GM12878 (cell line): ENCODE data around the gene CADPS. TPM values are rescaled to one million over a fixed set of nuclear protein-coding genes. Genes with fewer than 3 reads are reported as not detected.

ENCODE experiments used
- ATAC-seq: fragments of 200-7000 bp; cut with Tn5 transposase; 3 replicates; pipeline ENCODE4 v1.9.1; 2020; ENCODE audit warnings: mild to moderate bottlenecking, moderate library complexity
- BruUV-seq: library from RNA; stranded (reverse); fragments of 400-500 nt; replicated peaks from 2 replicates; lab custom pipeline; 2021; lab: Mats Ljungman, UMichigan
- CTCF ChIA-PET: fragments of 300-600 bp; sonication (Branson Sonifier 250); formaldehyde crosslinking; extraction: SDS; loops from one replicate; lab custom pipeline; 2021; ENCODE audit warnings: inconsistent platforms; lab: Yijun Ruan, JAX
- POLR2A ChIA-PET: fragments of 350-600 bp; formaldehyde crosslinking; extraction: SDS; loops from one replicate; lab custom pipeline; 2021; ENCODE audit warnings: inconsistent platforms; lab: Charles Lee
- RAD21 ChIA-PET: fragments of 300-600 bp; sonication (Branson Sonifier 250); formaldehyde crosslinking; loops from one replicate; lab custom pipeline; 2023; ENCODE audit warnings: antibody characterized with exemption; ENCODE audit not compliant: unreplicated experiment; lab: Charles Lee
- SMC1A ChIA-PET: fragments of 300-600 bp; sonication (Branson Sonifier 250); formaldehyde crosslinking; loops from one replicate; lab custom pipeline; 2023; ENCODE audit not compliant: unreplicated experiment, uncharacterized antibody; lab: Charles Lee
- DNase-seq: peaks from one replicate; pipeline ENCODE4 v3.0.0-alpha.2; 2011; ENCODE audit warnings: low read depth, low spot score
- FAIRE-seq: peaks from 3 replicates; lab custom pipeline; 2011; peaks lifted over from hg19 to GRCh38; lab: Jason Lieb, UNC
- H2AFZ ChIP-seq: 2 replicates; pipeline ENCODE4 v1.6.0; 2011; ENCODE audit warnings: low read depth, low read length, control low read depth; ENCODE audit not compliant: control insufficient read depth
- H3K27ac ChIP-seq: 2 replicates; pipeline ENCODE4 v1.5.1; 2011; ENCODE audit warnings: control low read depth; ENCODE audit not compliant: control insufficient read depth, insufficient read depth
- H3K27me3 ChIP-seq, 2 experiments: replicated peaks in 1 of 2; 2 replicates each; pipeline versions ENCODE4 v1.6.0 to v1.6.1; 2011; ENCODE audit warnings: low read length in 1 of 2; ENCODE audit not compliant: control insufficient read depth in 2 of 2, insufficient read depth in 2 of 2
- H3K36me3 ChIP-seq, 2 experiments: 2 replicates each; pipeline ENCODE4 v1.5.1; 2011; ENCODE audit warnings: low read length in 1 of 2; ENCODE audit not compliant: control insufficient read depth in 2 of 2, insufficient read depth in 2 of 2
- H3K4me1 ChIP-seq: 2 replicates; pipeline ENCODE4 v1.6.1; 2011; ENCODE audit warnings: mild to moderate bottlenecking, low read length, moderate library complexity, mixed read lengths; ENCODE audit not compliant: control insufficient read depth, insufficient read depth
- H3K4me2 ChIP-seq: 2 replicates; pipeline ENCODE4 v1.6.0; 2011; ENCODE audit warnings: control low read depth; ENCODE audit not compliant: control insufficient read depth, insufficient read depth
- H3K4me3 ChIP-seq: fragments of 200-600 bp; sonication (generic); 2 replicates; pipeline ENCODE4 v1.5.1; 2016
- H3K79me2 ChIP-seq: 2 replicates; pipeline ENCODE4 v1.6.0; 2011; ENCODE audit warnings: low read length; ENCODE audit not compliant: control insufficient read depth, insufficient read depth
- H3K9ac ChIP-seq: 2 replicates; pipeline ENCODE4 v1.8.0; 2011; ENCODE audit warnings: low read length, control low read depth, mixed read lengths; ENCODE audit not compliant: control insufficient read depth, insufficient read depth
- H3K9me3 ChIP-seq: replicated peaks from 3 replicates; pipeline ENCODE4 v1.5.1; 2011; ENCODE audit warnings: mild to moderate bottlenecking, low read length; ENCODE audit not compliant: control insufficient read depth, insufficient read depth
- H4K20me1 ChIP-seq: 2 replicates; pipeline ENCODE4 v1.6.0; 2011; ENCODE audit not compliant: control insufficient read depth, insufficient read depth
- BHLHE40 ChIP-seq, 2 experiments: fragments of 450-650 bp in 1 of 2; IDR thresholded peaks; 2 replicates each; pipeline ENCODE4 v1.6.1; 2011 to 2017; ENCODE audit warnings: low read depth in 2 of 2, borderline replicate concordance in 1 of 2, improper control_type of control experiment in 1 of 2, low read length in 1 of 2, mild to moderate bottlenecking in 1 of 2
- CBFB ChIP-seq: IDR thresholded peaks from 2 replicates; pipeline ENCODE4 v1.6.1; 2016; ENCODE audit warnings: antibody characterized with exemption, low read depth
- HDAC2 ChIP-seq: fragments of 200-600 bp; sonication (generic); IDR thresholded peaks from 2 replicates; pipeline ENCODE4 v1.6.1; 2017
- MXI1 ChIP-seq: fragments of 150-350 bp; IDR thresholded peaks from 2 replicates; pipeline ENCODE4 v1.6.1; 2011; ENCODE audit warnings: low read depth, mild to moderate bottlenecking, inconsistent platforms, low read length, improper control_type of control experiment
- NBN ChIP-seq: fragments of 450-650 bp; IDR thresholded peaks from 2 replicates; pipeline ENCODE4 v1.6.1; 2016
- RB1 ChIP-seq: fragments of 450-650 bp; formaldehyde crosslinking; IDR thresholded peaks from 2 replicates; pipeline ENCODE4 v1.6.1; 2017; ENCODE audit warnings: mild to moderate bottlenecking, borderline replicate concordance
- SIN3A ChIP-seq: IDR thresholded peaks from 2 replicates; pipeline ENCODE4 v1.6.1; 2012; ENCODE audit warnings: low read depth, low read length, improper control_type of control experiment
- TCF7 ChIP-seq: IDR thresholded peaks from 2 replicates; pipeline ENCODE4 v1.6.1; 2014; ENCODE audit warnings: antibody characterized with exemption, borderline replicate concordance
- WRNIP1 ChIP-seq: IDR thresholded peaks from 2 replicates; pipeline ENCODE4 v1.6.1; 2011; ENCODE audit warnings: low read depth, low read length, improper control_type of control experiment, borderline replicate concordance
- YY1 ChIP-seq: IDR thresholded peaks from 2 replicates; pipeline ENCODE4 v1.6.1; 2011; ENCODE audit warnings: low read depth, mild to moderate bottlenecking, low read length
- ZNF207 ChIP-seq: fragments of 450-650 bp; IDR thresholded peaks from 2 replicates; pipeline ENCODE4 v1.6.1; 2014; ENCODE audit warnings: antibody characterized with exemption, mild to moderate bottlenecking, borderline replicate concordance
- WGBS: methylation state at CpG from one replicate; pipeline ENCODE4 v1.1.6; 2016; ENCODE audit warnings: low lambda C conversion rate; ENCODE audit not compliant: insufficient replicate concordance, insufficient coverage; ENCODE audit errors: missing lambda C conversion rate; 5-methylcytosine and 5-hydroxymethylcytosine counted together
- in situ Hi-C: fragments of 300-500 bp; cut with MboI; formaldehyde crosslinking; loops from 9 replicates; pipeline ENCODE4 v1.14.3; 2018; ENCODE audit warnings: mixed read lengths
- intact Hi-C: fragments of 100-400 bp; cut with micrococcal nuclease; formaldehyde crosslinking; loops from one replicate; pipeline ENCODE4 v1.14.2; 2022; ENCODE audit not compliant: unreplicated experiment
- polyA plus RNA-seq, 11 experiments: library from polyadenylated mRNA; depleted of rRNA in 4 of 11; unstranded in 6 of 11; stranded (reverse) in 5 of 11; fragments of >200 nt; fragmentation: Nextera tagmentation in 4 of 11; fragmentation: Illumina TruSeq in 1 of 11; extraction: Ambion mirVana in 4 of 11; extraction: Trizol in 1 of 11; gene quantifications; 1 replicate in 1 of 11; 2 replicates in 10 of 11; pipeline versions ENCODE4 v1.2.1 to v1.2.3, GENCODE V29; 2011 to 2016; ENCODE audit warnings: inconsistent platforms in 2 of 11, missing spikeins in 2 of 11, low read depth in 1 of 11
- total RNA-seq, 4 experiments: library from RNA; depleted of rRNA in 3 of 4; stranded (reverse); fragments of >200 nt in 3 of 4; fragmentation: Illumina TruSeq in 1 of 4; extraction: Trizol in 1 of 4; gene quantifications; 2 replicates each; pipeline versions ENCODE4 v1.2.1 to v1.2.3, GENCODE V29; 2013 to 2021
- TF ChIP-seq, protein P1 (sequence below): fragments of 450-650 bp; IDR thresholded peaks from 2 replicates; pipeline ENCODE4 v1.6.1; 2018; ENCODE audit warnings: borderline replicate concordance, mild to moderate bottlenecking; ENCODE audit not compliant: partially characterized antibody
- TF ChIP-seq, protein P2 (sequence below): IDR thresholded peaks from 2 replicates; pipeline ENCODE4 v1.6.1; 2011; ENCODE audit warnings: low read depth, mild to moderate bottlenecking, low read length, moderate library complexity, borderline replicate concordance; ENCODE audit errors: extremely low read depth
- TF ChIP-seq, protein P3 (sequence below): fragments of 450-650 bp; IDR thresholded peaks from 2 replicates; pipeline ENCODE4 v1.6.1; 2017; ENCODE audit warnings: antibody characterized with exemption, mild to moderate bottlenecking, moderate library complexity
- TF ChIP-seq, protein P4 (sequence below): IDR thresholded peaks from 2 replicates; pipeline ENCODE4 v1.6.1; 2011; ENCODE audit warnings: borderline replicate concordance, low read depth, mild to moderate bottlenecking, moderate library complexity, low read length; ENCODE audit not compliant: insufficient read depth, poor library complexity, severe bottlenecking

Gene CADPS
- total and polyA plus RNA-seq, 10 of the 15 experiments (the other 5 are each of a cell fraction or from before 2014, with no cell fraction given): 0.20 TPM; not detected in 9

DNA sequence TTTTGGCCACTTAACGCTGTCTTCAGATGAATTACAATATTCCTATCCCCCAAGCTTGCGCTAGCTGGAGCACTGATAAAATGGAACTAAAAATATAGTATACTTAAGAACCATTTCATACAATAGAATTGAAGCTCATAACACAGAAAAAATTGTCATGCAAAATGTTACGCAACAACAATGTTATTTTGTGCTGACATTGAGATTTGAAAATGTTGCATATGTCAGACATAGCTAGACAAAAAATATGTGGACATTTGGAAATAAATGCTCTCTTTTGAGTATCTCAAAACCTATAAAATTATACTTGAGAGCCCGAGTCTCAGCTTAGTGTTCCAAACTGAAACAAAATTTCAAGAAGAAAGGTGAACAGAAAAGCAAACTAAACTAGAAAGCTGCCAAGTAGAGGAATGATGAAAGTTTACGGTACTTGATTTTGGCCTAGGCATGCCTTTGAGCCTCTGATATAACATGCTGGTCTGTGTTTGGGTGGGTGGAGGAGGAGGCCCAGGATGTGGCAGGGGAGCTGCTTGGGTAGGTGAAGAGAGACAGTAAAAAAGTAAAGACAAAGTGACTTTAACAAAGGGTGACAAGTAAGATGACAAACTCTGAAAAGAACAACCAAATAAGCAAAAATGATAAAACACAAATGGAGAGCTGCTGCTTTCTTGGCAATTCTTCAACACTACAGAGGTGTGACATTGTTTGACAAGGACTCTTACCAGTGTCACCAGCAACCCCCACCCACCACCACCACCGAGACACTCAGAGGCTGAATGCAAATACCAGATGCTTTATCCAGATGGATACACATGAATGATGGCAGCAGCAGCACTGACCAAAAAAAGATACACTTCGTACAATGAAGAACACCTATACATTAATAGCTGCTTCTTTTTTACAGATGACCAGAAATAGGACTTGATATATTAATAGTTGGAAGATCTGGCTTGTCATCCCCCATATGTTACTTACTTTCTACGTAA lies 372.6 kb downstream of the CADPS start (continued):
- TF ChIP-seq, protein P1, sequence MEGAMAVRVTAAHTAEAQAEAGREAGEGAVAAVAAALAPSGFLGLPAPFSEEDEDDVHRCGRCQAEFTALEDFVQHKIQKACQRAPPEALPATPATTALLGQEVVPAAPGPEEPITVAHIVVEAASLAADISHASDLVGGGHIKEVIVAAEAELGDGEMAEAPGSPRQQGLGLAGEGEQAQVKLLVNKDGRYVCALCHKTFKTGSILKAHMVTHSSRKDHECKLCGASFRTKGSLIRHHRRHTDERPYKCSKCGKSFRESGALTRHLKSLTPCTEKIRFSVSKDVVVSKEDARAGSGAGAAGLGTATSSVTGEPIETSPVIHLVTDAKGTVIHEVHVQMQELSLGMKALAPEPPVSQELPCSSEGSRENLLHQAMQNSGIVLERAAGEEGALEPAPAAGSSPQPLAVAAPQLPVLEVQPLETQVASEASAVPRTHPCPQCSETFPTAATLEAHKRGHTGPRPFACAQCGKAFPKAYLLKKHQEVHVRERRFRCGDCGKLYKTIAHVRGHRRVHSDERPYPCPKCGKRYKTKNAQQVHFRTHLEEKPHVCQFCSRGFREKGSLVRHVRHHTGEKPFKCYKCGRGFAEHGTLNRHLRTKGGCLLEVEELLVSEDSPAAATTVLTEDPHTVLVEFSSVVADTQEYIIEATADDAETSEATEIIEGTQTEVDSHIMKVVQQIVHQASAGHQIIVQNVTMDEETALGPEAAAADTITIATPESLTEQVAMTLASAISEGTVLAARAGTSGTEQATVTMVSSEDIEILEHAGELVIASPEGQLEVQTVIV: no peak
- no peak for TF ChIP-seq CBFB
- no peak for TF ChIP-seq TCF7
- no peak for TF ChIP-seq NBN
- no peak for TF ChIP-seq MXI1

DNA sequence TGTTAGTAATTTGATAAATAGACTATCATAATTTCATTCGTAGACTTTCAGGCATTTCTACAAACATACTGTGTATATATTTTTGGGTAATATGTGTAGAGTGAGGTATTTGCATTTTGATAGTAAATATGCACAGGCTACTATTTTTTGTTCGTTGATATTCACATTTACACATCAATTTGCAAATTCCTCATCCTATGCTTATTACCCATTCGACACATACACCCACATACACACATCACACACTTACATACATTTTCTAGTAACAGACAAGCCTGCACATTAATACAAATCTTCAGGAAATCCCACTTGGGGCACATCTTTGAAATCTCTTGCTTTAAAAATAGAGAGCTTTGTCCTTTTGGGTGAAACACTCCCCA lies 373.9 kb downstream of the CADPS start:
- Histone ChIP-seq H2AFZ (no peak overlapping the region), H4K20me1 (no peaks in the 10 kb centered on the region), H3K9ac (no peak overlapping the region), H3K27me3 (no peaks in the 10 kb centered on the region), H3K4me2 (no peak overlapping the region), H3K4me3 (no peak overlapping the region), H3K27ac (no peak overlapping the region), H3K9me3 (no peaks in the 10 kb centered on the region), H3K79me2 (no peaks in the 10 kb centered on the region), H3K36me3 (no peaks in the 10 kb centered on the region), H3K4me1 (no peaks in the 10 kb centered on the region)
- intact Hi-C loops: no loop called here
- no peak for DNase-seq
- in situ Hi-C loops: no loop called here
- ChIA-PET RAD21 (no interaction called here), SMC1A (interaction anchor here (1.2 kb wide), 1 partner anchor 55 kb away, joined by 3 read pairs; no protein-coding TSS in a partner anchor), POLR2A (no interaction called here), CTCF (no interaction called here)
- ATAC-seq: no peak
- WGBS: 0% methylated on average over 3 of the region's 3 CpGs
- FAIRE-seq: no peak
- BruUV-seq: no TSS peak
- TF ChIP-seq RB1: no peak
- TF ChIP-seq YY1: no peak
- TF ChIP-seq, protein P2, sequence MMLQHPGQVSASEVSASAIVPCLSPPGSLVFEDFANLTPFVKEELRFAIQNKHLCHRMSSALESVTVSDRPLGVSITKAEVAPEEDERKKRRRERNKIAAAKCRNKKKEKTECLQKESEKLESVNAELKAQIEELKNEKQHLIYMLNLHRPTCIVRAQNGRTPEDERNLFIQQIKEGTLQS: no peak
- TF ChIP-seq SIN3A: no peak
- no peak for TF ChIP-seq WRNIP1
- no peak for TF ChIP-seq BHLHE40 (IDR thresholded peaks at IDR 0.05; ENCODE audit: borderline replicate concordance in 1 of 2, low read depth in 2 of 2, low read length in 1 of 2)
- TF ChIP-seq, protein P3, sequence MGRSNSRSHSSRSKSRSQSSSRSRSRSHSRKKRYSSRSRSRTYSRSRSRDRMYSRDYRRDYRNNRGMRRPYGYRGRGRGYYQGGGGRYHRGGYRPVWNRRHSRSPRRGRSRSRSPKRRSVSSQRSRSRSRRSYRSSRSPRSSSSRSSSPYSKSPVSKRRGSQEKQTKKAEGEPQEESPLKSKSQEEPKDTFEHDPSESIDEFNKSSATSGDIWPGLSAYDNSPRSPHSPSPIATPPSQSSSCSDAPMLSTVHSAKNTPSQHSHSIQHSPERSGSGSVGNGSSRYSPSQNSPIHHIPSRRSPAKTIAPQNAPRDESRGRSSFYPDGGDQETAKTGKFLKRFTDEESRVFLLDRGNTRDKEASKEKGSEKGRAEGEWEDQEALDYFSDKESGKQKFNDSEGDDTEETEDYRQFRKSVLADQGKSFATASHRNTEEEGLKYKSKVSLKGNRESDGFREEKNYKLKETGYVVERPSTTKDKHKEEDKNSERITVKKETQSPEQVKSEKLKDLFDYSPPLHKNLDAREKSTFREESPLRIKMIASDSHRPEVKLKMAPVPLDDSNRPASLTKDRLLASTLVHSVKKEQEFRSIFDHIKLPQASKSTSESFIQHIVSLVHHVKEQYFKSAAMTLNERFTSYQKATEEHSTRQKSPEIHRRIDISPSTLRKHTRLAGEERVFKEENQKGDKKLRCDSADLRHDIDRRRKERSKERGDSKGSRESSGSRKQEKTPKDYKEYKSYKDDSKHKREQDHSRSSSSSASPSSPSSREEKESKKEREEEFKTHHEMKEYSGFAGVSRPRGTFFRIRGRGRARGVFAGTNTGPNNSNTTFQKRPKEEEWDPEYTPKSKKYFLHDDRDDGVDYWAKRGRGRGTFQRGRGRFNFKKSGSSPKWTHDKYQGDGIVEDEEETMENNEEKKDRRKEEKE: no peak
- TF ChIP-seq HDAC2: no peak
- TF ChIP-seq ZNF207: no peak
- TF ChIP-seq, protein P4, sequence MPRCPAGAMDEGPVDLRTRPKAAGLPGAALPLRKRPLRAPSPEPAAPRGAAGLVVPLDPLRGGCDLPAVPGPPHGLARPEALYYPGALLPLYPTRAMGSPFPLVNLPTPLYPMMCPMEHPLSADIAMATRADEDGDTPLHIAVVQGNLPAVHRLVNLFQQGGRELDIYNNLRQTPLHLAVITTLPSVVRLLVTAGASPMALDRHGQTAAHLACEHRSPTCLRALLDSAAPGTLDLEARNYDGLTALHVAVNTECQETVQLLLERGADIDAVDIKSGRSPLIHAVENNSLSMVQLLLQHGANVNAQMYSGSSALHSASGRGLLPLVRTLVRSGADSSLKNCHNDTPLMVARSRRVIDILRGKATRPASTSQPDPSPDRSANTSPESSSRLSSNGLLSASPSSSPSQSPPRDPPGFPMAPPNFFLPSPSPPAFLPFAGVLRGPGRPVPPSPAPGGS: no peak
